Muscle layer of colon (tissue), 2 donors: Measurements from ENCODE around the gene COL5A1.
"Not testable (repeated sequence)": the region's sequence is repeated elsewhere in the genome, so short reads cannot be mapped to it uniquely, and the experiment has no call there.

Experiments
- H3K27ac ChIP-seq: one replicate; pipeline ENCODE4 v1.7.0; 2013; ENCODE audit warnings: low read depth, mild to moderate bottlenecking, low read length, moderate library complexity
- H3K27me3 ChIP-seq, 2 donors: one replicate each; pipeline ENCODE4 v1.7.0; 2013; ENCODE audit warnings: low read length in 2 of 2, mild to moderate bottlenecking in 2 of 2; ENCODE audit not compliant: insufficient read depth in 2 of 2, control insufficient read depth in 1 of 2
- H3K36me3 ChIP-seq: one replicate; pipeline ENCODE4 v1.7.0; 2013; ENCODE audit warnings: mild to moderate bottlenecking, low read length; ENCODE audit not compliant: insufficient read depth
- H3K4me1 ChIP-seq: one replicate; pipeline ENCODE4 v1.7.0; 2013; ENCODE audit warnings: mild to moderate bottlenecking, low read length; ENCODE audit not compliant: insufficient read depth
- H3K4me3 ChIP-seq, 2 donors: one replicate each; pipeline ENCODE4 v1.7.0; 2013; ENCODE audit warnings: low read length in 2 of 2, low read depth in 1 of 2, mild to moderate bottlenecking in 1 of 2, moderate library complexity in 1 of 2
- H3K9ac ChIP-seq: one replicate; pipeline ENCODE4 v1.7.0; 2013; ENCODE audit warnings: low read length
- H3K9me3 ChIP-seq: one replicate; pipeline ENCODE4 v1.7.0; 2013; ENCODE audit warnings: mild to moderate bottlenecking, low read length
- donor health status: abdominal sarcoma.
- donor health status: Adenocarcinoma of cecum.

The COL5A1 gene

DNA sequence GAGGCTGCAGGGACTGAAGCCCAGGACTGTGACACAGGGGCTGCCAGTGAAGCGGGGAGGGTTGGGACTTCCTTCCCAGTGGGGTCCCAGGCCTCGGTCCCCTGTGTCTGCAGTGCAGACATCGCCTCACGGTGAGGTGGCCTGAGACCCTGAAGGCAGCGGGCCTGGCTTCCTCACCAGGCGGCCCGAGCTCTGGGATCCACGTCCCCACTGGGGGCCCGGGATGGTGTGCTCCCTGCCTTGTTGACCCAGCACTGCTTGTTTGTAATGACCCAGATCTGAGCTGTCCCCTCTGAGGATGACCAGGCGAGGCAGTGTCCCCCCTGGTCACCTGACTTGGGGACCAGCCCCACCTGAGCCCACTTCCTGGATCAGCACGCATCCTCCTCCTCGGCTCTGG lies 53.1 kb downstream of the COL5A1 start:
- H3K9ac ChIP-seq: no peak overlapping the region
- H3K9me3 ChIP-seq: no peaks in the 10 kb centered on the region
- H3K27me3 ChIP-seq: no peaks in the 10 kb centered on the region
- peaks cover 15% of the 10 kb centered on the region for H3K36me3 ChIP-seq
- no peak overlapping the region for H3K4me3 ChIP-seq
- peaks cover 20% of the 10 kb centered on the region for H3K4me1 ChIP-seq
- no peak overlapping the region for H3K27ac ChIP-seq

DNA sequence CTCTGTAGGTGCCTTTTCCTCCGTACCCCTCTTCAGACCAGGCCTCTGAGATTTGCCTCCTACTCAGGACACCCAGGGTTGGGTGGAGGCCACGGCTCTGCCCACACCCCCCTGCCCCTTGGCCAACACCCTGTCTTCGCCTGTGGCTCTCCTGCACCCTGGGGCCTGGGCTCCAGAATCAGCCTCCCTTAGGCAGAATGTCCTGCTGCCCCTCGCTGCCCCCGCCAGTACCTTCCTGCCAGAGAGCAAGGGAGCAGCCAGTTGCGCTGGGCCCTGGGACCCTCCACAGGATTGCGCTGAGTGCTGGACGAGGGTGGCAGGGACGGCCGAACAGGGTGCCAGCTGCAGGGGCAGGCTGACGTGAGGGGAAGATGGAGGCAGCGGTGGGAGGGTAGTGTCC lies 53.5 kb downstream of the COL5A1 start:
- no peak overlapping the region for H3K27ac ChIP-seq
- no peak overlapping the region for H3K9ac ChIP-seq
- H3K4me1 ChIP-seq: peaks cover 17% of the 10 kb centered on the region
- H3K27me3 ChIP-seq: no peaks in the 10 kb centered on the region
- peaks cover 19% of the 10 kb centered on the region for H3K36me3 ChIP-seq
- H3K9me3 ChIP-seq: no peaks in the 10 kb centered on the region
- H3K4me3 ChIP-seq: no peak overlapping the region

DNA sequence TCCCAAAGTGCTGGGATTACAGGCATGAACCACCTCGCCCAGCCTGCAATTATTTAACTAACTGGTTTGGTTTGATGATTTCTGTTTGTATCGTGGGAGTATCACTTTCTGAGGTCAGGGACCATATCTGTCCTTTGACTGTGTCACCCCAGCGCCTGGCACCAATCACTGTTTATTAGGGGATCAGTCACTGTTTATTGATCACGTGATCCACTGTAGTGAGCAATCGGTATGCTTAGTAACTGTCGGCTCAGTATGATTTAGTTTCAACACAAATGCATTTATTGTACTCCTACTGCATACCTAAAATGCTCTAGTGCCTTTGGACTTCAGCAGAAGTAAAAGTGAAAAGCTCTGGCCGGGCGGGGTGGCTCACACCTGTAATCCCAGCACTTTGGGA lies 54.8 kb downstream of the COL5A1 start:
- Histone ChIP-seq H3K27me3 (no peaks in the 10 kb centered on the region), H3K4me1 (peaks cover 16% of the 10 kb centered on the region), H3K4me3 (no peak overlapping the region), H3K27ac (no peak overlapping the region), H3K9me3 (no peaks in the 10 kb centered on the region), H3K9ac (no peak overlapping the region), H3K36me3 (peaks cover 26% of the 10 kb centered on the region)

DNA sequence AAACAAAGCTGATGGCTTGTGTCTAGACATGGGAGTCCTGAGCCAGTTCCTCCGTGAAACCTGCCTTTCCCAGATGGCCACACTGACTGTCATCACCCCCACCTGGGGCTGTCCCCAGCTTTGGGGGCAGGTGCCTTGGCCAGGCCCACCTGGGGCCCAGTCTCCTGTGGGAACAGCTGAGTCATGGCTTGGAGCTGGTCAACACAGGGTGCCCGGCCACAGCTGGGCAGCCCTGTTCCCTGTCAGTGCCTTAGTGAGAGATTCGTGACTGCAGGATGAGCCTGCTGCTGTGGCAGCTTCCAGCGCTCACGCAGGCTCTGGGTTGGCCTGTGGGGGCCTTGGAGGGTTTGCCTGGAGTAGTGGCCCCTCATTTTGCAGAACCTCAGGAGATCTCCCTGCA lies 56.5 kb downstream of the COL5A1 start:
- H3K36me3 ChIP-seq: peaks cover 34% of the 10 kb centered on the region
- no peak overlapping the region for H3K27ac ChIP-seq
- H3K4me1 ChIP-seq: peaks cover 26% of the 10 kb centered on the region
- H3K4me3 ChIP-seq: no peak overlapping the region
- H3K9me3 ChIP-seq: no peaks in the 10 kb centered on the region
- no peaks in the 10 kb centered on the region for H3K27me3 ChIP-seq
- no peak overlapping the region for H3K9ac ChIP-seq

DNA sequence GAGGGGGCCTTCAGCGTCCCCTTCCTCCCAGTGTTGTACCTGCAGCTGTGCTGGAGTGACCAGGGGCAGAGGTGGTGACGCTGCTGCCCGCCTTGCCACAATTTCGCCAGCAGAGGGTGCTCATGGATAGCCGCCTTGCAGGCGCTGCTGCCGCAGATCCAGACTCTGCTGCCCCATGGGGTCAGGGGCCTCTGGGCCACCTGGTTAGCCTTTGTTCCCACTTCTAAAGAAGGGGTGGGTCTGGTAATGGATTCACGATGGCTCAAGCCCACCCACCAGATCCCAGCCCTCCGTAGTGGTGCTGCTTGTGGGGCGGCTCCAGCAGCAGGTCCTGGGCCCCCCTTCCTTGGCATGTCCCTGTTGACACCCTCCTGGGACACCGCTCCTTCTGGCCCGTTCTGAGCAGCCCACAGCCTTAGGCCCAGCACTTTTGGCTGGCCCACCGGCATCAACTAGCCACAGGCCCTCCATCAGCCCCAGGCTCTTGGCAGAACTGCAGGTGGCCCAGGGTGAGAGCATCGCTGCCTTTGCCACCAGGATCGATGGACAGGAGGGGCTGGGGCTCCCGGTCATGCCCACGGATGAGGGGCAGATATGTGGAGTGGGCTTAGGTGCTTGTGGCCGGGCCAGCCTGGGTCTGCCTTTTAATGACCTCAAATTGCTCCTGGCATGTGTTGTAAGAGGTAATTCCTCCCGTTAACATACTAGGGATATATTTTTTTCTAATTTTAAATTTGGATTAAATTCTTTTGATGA lies 57.2 kb downstream of the COL5A1 start:
- Histone ChIP-seq H3K27me3 (no peaks in the 10 kb centered on the region), H3K9me3 (no peaks in the 10 kb centered on the region), H3K9ac (no peak overlapping the region), H3K36me3 (peaks cover 34% of the 10 kb centered on the region), H3K4me1 (peaks cover 28% of the 10 kb centered on the region), H3K4me3 (no peak overlapping the region), H3K27ac (no peak overlapping the region)

DNA sequence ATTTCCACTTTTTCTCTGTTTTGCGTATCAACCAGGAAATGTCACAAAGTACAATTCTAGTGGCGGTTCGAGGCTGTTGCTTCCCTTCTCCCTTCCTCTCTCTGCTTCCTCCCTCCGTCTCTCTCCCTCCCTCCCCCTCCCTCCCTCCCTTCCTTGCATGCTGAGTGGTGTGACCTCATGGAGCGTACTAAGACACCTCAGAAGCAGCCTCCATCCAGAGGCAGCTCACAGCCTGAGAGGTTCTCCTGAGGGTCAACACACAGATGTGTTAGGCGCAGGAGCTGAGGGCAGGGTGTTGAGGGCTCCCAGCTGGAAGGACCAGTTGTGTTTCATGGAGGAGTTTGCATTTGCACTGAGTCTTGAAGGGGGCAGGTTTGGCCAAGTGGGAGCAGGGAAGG lies 57.7 kb downstream of the COL5A1 start:
- Histone ChIP-seq H3K27ac (no peak overlapping the region), H3K4me1 (peaks cover 34% of the 10 kb centered on the region), H3K36me3 (peaks cover 34% of the 10 kb centered on the region)

DNA sequence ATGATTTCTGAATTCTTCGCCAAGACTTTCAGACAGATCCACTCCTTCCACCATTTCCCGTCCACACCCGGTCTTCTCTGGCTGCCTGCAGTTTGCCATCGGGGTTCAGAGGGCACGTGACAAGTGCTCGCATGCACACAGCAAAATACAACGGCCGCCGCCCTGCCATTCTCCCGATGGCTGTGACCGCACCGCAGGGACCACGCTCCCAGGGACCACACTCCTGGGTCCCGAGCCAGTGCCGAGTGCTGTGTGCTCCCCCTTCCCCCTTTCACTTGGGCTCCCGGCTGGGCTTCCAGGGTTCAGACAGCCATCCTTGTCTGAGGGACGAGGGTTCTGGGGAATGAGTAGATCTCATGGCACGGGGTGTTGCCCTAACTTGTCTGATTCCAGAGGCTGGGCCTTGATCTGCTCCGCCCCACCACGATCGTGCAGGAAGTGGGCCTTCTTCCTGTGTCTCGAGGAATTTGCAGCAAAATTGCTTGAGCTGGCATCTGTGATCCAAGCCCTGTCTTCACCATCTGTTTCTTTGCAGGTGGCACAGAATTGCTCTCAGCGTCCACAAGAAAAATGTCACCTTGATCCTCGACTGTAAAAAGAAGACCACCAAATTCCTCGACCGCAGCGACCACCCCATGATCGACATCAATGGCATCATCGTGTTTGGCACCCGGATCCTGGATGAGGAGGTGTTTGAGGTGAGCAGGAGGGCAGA lies 59.2 kb downstream of the COL5A1 start:
- peaks cover 48% of the 10 kb centered on the region for H3K4me1 ChIP-seq
- no peaks in the 10 kb centered on the region for H3K9me3 ChIP-seq
- H3K27ac ChIP-seq: no peak overlapping the region
- peaks cover 34% of the 10 kb centered on the region for H3K36me3 ChIP-seq
- no peak overlapping the region for H3K4me3 ChIP-seq
- H3K9ac ChIP-seq: no peak overlapping the region
- no peaks in the 10 kb centered on the region for H3K27me3 ChIP-seq

More for the DNA sequence above, 57.7 kb downstream of the COL5A1 start:
- H3K4me3 ChIP-seq: no peak overlapping the region
- H3K27me3 ChIP-seq: no peaks in the 10 kb centered on the region
- no peaks in the 10 kb centered on the region for H3K9me3 ChIP-seq
- no peak overlapping the region for H3K9ac ChIP-seq

DNA sequence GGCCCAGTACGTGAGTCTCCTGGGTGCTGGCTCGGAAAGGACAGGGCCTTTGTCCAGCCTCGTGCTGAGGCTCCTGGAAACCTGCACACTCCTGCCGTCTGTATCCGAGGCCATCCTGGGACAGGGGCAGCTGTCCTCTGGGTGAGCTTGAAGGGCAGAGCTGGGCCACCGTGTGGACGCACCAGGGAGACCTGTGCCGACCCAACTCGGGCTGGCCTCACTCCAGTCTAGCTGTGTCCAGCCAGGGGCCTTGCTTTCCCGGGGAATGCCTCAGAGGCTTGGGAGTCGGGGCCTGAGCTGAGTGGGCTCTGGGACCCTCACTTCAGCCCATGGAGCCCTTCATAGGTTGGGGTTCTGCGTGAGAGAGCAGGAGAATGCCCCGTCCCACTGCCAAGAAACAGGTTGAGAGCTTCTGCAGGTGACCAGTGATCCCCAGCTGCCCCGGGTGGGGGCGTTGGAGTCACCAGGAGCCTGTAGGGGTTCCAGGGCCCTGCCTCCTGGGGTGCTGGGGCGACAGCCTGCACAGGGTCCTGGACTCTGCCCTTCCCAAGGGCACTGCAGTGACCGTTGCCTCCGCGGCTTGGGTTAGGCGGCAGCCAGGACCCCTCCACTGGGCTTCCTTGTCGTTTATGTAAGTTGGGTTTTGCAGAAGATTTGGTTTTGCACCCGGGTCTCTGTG lies 60.1 kb downstream of the COL5A1 start:
- H3K36me3 ChIP-seq: peaks cover 34% of the 10 kb centered on the region
- H3K27ac ChIP-seq: no peak overlapping the region
- H3K4me1 ChIP-seq: peaks cover 58% of the 10 kb centered on the region
- no peaks in the 10 kb centered on the region for H3K9me3 ChIP-seq
- H3K4me3 ChIP-seq: no peak overlapping the region
- no peak overlapping the region for H3K9ac ChIP-seq
- no peaks in the 10 kb centered on the region for H3K27me3 ChIP-seq

DNA sequence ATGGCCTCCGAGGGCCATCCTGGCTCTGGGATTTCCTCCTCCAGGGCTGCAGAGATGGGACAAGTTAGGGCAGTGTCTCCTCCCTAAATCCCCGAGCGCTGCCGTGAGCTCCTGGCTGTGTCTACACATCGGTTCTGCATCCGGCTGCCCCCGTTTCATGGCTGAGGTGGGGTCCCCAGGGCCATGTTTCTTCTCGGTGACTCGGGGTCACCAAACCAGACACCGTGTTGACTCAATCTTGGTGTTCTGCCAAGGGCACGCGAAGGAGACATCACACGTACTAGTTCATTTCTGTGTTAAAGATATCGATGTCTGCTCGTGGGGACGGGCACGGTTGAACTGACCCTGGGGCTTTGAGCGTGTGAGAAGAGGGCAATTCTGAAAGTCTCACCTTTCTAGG lies 60.7 kb downstream of the COL5A1 start:
- no peaks in the 10 kb centered on the region for H3K9me3 ChIP-seq
- H3K27ac ChIP-seq: no peak overlapping the region

DNA sequence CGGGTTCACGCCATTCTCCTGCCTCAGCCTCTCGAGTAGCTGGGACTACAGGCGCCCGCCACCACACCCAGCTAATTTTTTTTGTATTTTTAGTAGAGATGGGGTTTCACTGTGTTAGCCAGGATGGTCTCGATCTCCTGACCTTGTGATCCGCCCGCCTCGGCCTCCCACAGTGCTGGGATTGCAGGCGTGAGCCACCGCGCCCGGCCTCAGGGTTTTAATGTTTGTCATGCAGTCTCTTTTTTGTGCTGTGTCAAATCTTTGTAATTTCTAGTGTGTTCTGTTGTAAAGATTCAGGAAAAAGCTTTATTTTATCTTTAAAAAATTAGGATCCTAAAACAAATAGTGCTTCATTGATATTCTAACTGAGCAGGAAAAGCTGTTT lies 62.1 kb downstream of the COL5A1 start:
- Histone ChIP-seq H3K27ac (peak overlapping the region; percentile 95), H3K4me1 (peaks cover 70% of the 10 kb centered on the region), H3K36me3 (peaks cover 34% of the 10 kb centered on the region), H3K9ac (peak overlapping the region; percentile 9)
- H3K9me3 ChIP-seq, H3K4me3 ChIP-seq, H3K27me3 ChIP-seq: not testable (repeated sequence)

More for the DNA sequence above, 60.7 kb downstream of the COL5A1 start:
- H3K27me3 ChIP-seq: no peaks in the 10 kb centered on the region
- H3K4me1 ChIP-seq: peaks cover 63% of the 10 kb centered on the region
- no peak overlapping the region for H3K9ac ChIP-seq
- H3K36me3 ChIP-seq: peaks cover 34% of the 10 kb centered on the region
- no peak overlapping the region for H3K4me3 ChIP-seq

DNA sequence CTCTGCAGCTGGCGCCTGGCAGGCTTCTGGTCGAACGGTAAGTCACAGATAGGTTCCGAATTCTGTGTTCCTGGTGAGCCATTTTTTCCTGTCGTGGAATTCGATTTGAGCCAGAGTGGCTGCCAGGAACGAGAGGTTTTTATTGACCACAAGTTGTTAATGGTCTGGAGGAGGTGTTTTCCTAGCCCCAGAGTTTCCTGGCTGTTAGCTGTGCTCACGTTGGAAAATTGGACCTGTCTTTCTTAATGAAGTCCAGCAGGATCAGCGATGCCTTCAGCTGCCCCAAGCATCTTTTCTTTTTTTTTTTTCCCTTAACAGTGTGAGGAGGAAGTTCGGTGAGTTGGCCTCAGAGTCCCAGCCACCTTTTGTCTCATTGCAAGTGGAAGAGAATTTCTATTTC lies 62.9 kb downstream of the COL5A1 start:
- Histone ChIP-seq H3K27me3 (no peaks in the 10 kb centered on the region), H3K9ac (peak overlapping the region; percentile 9), H3K4me1 (peaks cover 73% of the 10 kb centered on the region)

More for the DNA sequence above, 62.9 kb downstream of the COL5A1 start:
- Histone ChIP-seq H3K27ac (peak overlapping the region; percentile 95), H3K4me3 (peak overlapping the region in 1 of 2 donors; percentile 22), H3K9me3 (no peaks in the 10 kb centered on the region), H3K36me3 (peaks cover 34% of the 10 kb centered on the region)
